ENCODE results near the gene RBM26.

RBM26 gene

GRCh38 chr13:79317856-79318255 lies 88.2 kb downstream of the RBM26 start (continued):
- no peak for TF ChIP-seq TOX (CRISPR knock-in tag; IDR thresholded peaks at IDR 0.05; ENCODE audit: borderline replicate concordance)
- TF ChIP-seq TCF4 (CRISPR knock-in tag; IDR thresholded peaks at IDR 0.05; ENCODE audit: borderline replicate concordance), result peak; percentile 87
- no peak for TF ChIP-seq PATZ1 (CRISPR knock-in tag; IDR thresholded peaks at IDR 0.05; ENCODE audit: borderline replicate concordance)
- no peak for TF ChIP-seq ZNF565 (CRISPR knock-in tag; conservative IDR thresholded peaks at IDR 0.05; ENCODE audit: low read depth)
- TF ChIP-seq SNAI2 (CRISPR knock-in tag; IDR thresholded peaks at IDR 0.05), result 0 out of 2 replicates have a peak, but pooled peaks have one; percentile 14
- no peak for TF ChIP-seq POU6F1 (CRISPR knock-in tag; IDR thresholded peaks at IDR 0.05; ENCODE audit: borderline replicate concordance, low read depth)
- no peak for TF ChIP-seq BACH2 (CRISPR knock-in tag; IDR thresholded peaks at IDR 0.05; ENCODE audit: borderline replicate concordance)
- peak; percentile 94 for TF ChIP-seq ISL1 (CRISPR knock-in tag; IDR thresholded peaks at IDR 0.05)
- peak; percentile 84; the same call in 1 of the 2 replicates for TF ChIP-seq GLIS3 (CRISPR knock-in tag; IDR thresholded peaks at IDR 0.05)
- TF ChIP-seq ARNTL (CRISPR knock-in tag; IDR thresholded peaks at IDR 0.05; ENCODE audit: borderline replicate concordance, low read depth), result no peak
- no peak for TF ChIP-seq OSR1 (CRISPR knock-in tag; IDR thresholded peaks at IDR 0.05)

GRCh38 chr13:79314652-79315051 lies 91.4 kb downstream of the RBM26 start:
- TF ChIP-seq ZNF565 (CRISPR knock-in tag; conservative IDR thresholded peaks at IDR 0.05; ENCODE audit: low read depth) (no peak), ZFP3 (CRISPR knock-in tag; IDR thresholded peaks at IDR 0.05) (no peak), ESRRG (CRISPR knock-in tag; IDR thresholded peaks at IDR 0.05) (no peak), TCF4 (CRISPR knock-in tag; IDR thresholded peaks at IDR 0.05; ENCODE audit: borderline replicate concordance) (no peak), OSR1 (CRISPR knock-in tag; IDR thresholded peaks at IDR 0.05) (no peak), CSDC2 (CRISPR knock-in tag; IDR thresholded peaks at IDR 0.05) (no peak), POU6F1 (CRISPR knock-in tag; IDR thresholded peaks at IDR 0.05; ENCODE audit: borderline replicate concordance, low read depth) (no peak), PATZ1 (CRISPR knock-in tag; IDR thresholded peaks at IDR 0.05; ENCODE audit: borderline replicate concordance) (no peak), BACH2 (CRISPR knock-in tag; IDR thresholded peaks at IDR 0.05; ENCODE audit: borderline replicate concordance) (no peak), TSHZ2 (CRISPR knock-in tag; IDR thresholded peaks at IDR 0.05) (no peak), ARNTL (CRISPR knock-in tag; IDR thresholded peaks at IDR 0.05; ENCODE audit: borderline replicate concordance, low read depth) (no peak), ZNF8 (CRISPR knock-in tag; IDR thresholded peaks at IDR 0.05) (no peak), ZNF70 (CRISPR knock-in tag; IDR thresholded peaks at IDR 0.05) (no peak), ISL1 (CRISPR knock-in tag; IDR thresholded peaks at IDR 0.05) (no peak), SNAI2 (CRISPR knock-in tag; IDR thresholded peaks at IDR 0.05) (no peak), GLIS3 (CRISPR knock-in tag; IDR thresholded peaks at IDR 0.05) (no peak), CSRNP3 (CRISPR knock-in tag; IDR thresholded peaks at IDR 0.05) (no peak), PPARA (CRISPR knock-in tag; IDR thresholded peaks at IDR 0.05; ENCODE audit: borderline replicate concordance) (no peak), TOX (CRISPR knock-in tag; IDR thresholded peaks at IDR 0.05; ENCODE audit: borderline replicate concordance) (no peak), ZC3H10 (CRISPR knock-in tag; IDR thresholded peaks at IDR 0.05) (no peak)
- no peak for ATAC-seq
